SK-N-SH (cell line): ENCODE measurements around the gene ASCC1. TPM values are rescaled to one million over a fixed set of nuclear protein-coding genes. Genes with fewer than 3 reads are reported as not detected.

ENCODE experiments used
- CTCF ChIA-PET: fragments of 300-600, 350-600 bp; formaldehyde crosslinking; extraction: SDS; loops from one replicate; lab custom pipeline; 2021; lab: Yijun Ruan, JAX
- POLR2A ChIA-PET: fragments of 350-600 bp; sonication (Branson Sonifier 250); formaldehyde crosslinking; extraction: SDS; loops from one replicate; lab custom pipeline; 2020; ENCODE audit warnings: antibody characterized with exemption, inconsistent platforms; lab: Yijun Ruan, JAX
- DNase-seq: peaks from one replicate; pipeline ENCODE4 v3.0.0; 2012
- H2AFZ ChIP-seq: fragments of 200-600 bp; sonication (generic); 2 replicates; pipeline ENCODE4 v1.8.1; 2016; ENCODE audit warnings: antibody characterized with exemption, mild to moderate bottlenecking, low read depth
- H3F3A ChIP-seq: fragments of 200-600 bp; sonication (generic); replicated peaks from 2 replicates; pipeline ENCODE3; 2016; ENCODE audit warnings: antibody characterized with exemption, mild to moderate bottlenecking; ENCODE audit not compliant: insufficient read depth
- H3K27ac ChIP-seq, 2 experiments: fragments of 200-500 bp in 1 of 2; fragments of 200-600 bp in 1 of 2; sonication (Bioruptor generic) in 1 of 2; sonication (generic), shearing (Covaris generic) in 1 of 2; 2 replicates each; pipeline versions ENCODE4 v1.5.1 to v1.6.1; 2014 to 2016; ENCODE audit warnings: low read depth in 2 of 2, inconsistent platforms in 1 of 2, low read length in 1 of 2, mild to moderate bottlenecking in 1 of 2, mixed read lengths in 1 of 2
- H3K27me3 ChIP-seq: fragments of 200-600 bp; sonication (generic), shearing (Covaris generic); 2 replicates; pipeline ENCODE4 v1.6.1; 2016; ENCODE audit warnings: mixed run types; ENCODE audit not compliant: insufficient read depth
- H3K36me3 ChIP-seq, 2 experiments: fragments of 200-500 bp in 1 of 2; fragments of 200-600 bp in 1 of 2; sonication (Bioruptor generic) in 1 of 2; sonication (generic) in 1 of 2; replicated peaks in 1 of 2; 2 replicates each; pipeline versions ENCODE3 to v1.5.1; 2014 to 2016; ENCODE audit warnings: low read length in 1 of 2, mild to moderate bottlenecking in 1 of 2; ENCODE audit not compliant: insufficient read depth in 2 of 2, control insufficient read depth in 1 of 2
- H3K4me1 ChIP-seq, 2 experiments: fragments of 200-500 bp in 1 of 2; fragments of 200-600 bp in 1 of 2; sonication (Bioruptor generic) in 1 of 2; sonication (generic), shearing (Covaris generic) in 1 of 2; 2 replicates each; pipeline versions ENCODE4 v1.5.1 to v1.6.1; 2014 to 2016; ENCODE audit warnings: low read depth in 1 of 2, low read length in 1 of 2, mixed run types in 1 of 2; ENCODE audit not compliant: insufficient read depth in 2 of 2, control insufficient read depth in 1 of 2
- H3K4me2 ChIP-seq: fragments of 200-600 bp; sonication (generic), shearing (Covaris generic); 2 replicates; pipeline ENCODE4 v1.6.1; 2017; ENCODE audit warnings: mixed run types
- H3K4me3 ChIP-seq, 2 experiments: fragments of 200-500 bp in 1 of 2; fragments of 200-600 bp in 1 of 2; sonication (Bioruptor generic) in 1 of 2; sonication (generic), shearing (Covaris generic) in 1 of 2; 2 replicates each; pipeline versions ENCODE4 v1.5.1 to v1.8.1; 2014 to 2016; ENCODE audit warnings: low read depth in 2 of 2, inconsistent platforms in 1 of 2, low read length in 1 of 2, mild to moderate bottlenecking in 1 of 2, mixed read lengths in 1 of 2, moderate library complexity in 1 of 2
- H3K79me2 ChIP-seq: fragments of 200-600 bp; sonication (generic); 2 replicates; pipeline ENCODE4 v1.8.1; 2017; ENCODE audit warnings: mild to moderate bottlenecking; ENCODE audit not compliant: insufficient read depth
- H3K9ac ChIP-seq: fragments of 200-600 bp; sonication (generic); 2 replicates; pipeline ENCODE4 v1.6.1; 2017; ENCODE audit warnings: mixed run types
- H3K9me2 ChIP-seq: fragments of 200-600 bp; sonication (generic); 2 replicates; pipeline ENCODE4 v1.6.1; 2017; ENCODE audit warnings: mixed run types
- H3K9me3 ChIP-seq: fragments of 200-600 bp; sonication (generic); 2 replicates; pipeline ENCODE4 v1.6.1; 2017; ENCODE audit warnings: mixed run types, mild to moderate bottlenecking, moderate library complexity
- H4K20me1 ChIP-seq: fragments of 200-600 bp; sonication (generic); 2 replicates; pipeline ENCODE4 v1.6.1; 2017; ENCODE audit warnings: mild to moderate bottlenecking, mixed run types; ENCODE audit not compliant: insufficient read depth
- CHD2 ChIP-seq: fragments of 150-350 bp; IDR thresholded peaks from 2 replicates; pipeline ENCODE4 v1.6.1; 2018; ENCODE audit warnings: low read length; ENCODE audit not compliant: partially characterized antibody
- GATA2 ChIP-seq: sonication (generic); formaldehyde crosslinking; IDR thresholded peaks from 2 replicates; pipeline ENCODE4 v1.5.0; 2020; ENCODE audit warnings: mild to moderate bottlenecking, missing genetic modification reagents
- JUND ChIP-seq: IDR thresholded peaks from 2 replicates; pipeline ENCODE4 v1.4.0; 2012
- MXI1 ChIP-seq: IDR thresholded peaks from 2 replicates; pipeline ENCODE4 v1.6.1; 2012; ENCODE audit warnings: mild to moderate bottlenecking, low read depth, low read length, improper control_type of control experiment
- NFIC ChIP-seq: IDR thresholded peaks from 2 replicates; pipeline ENCODE4 v1.4.0; 2012; ENCODE audit warnings: borderline replicate concordance
- NRF1 ChIP-seq: IDR thresholded peaks from 2 replicates; pipeline ENCODE4 v1.6.1; 2012; ENCODE audit warnings: low read depth, mild to moderate bottlenecking, low read length
- POLR2AphosphoS5 ChIP-seq: IDR thresholded peaks from 2 replicates; pipeline ENCODE4 v1.6.1; 2012; ENCODE audit warnings: low read depth, low read length
- RCOR1 ChIP-seq: fragments of 150-350 bp; IDR thresholded peaks from 2 replicates; pipeline ENCODE4 v1.6.1; 2017; ENCODE audit warnings: antibody characterized with exemption, low read length
- RFX5 ChIP-seq: IDR thresholded peaks from 2 replicates; pipeline ENCODE4 v1.6.1; 2012; ENCODE audit warnings: mild to moderate bottlenecking, improper control_type of control experiment, low read length
- TAF1 ChIP-seq: IDR thresholded peaks from 2 replicates; pipeline ENCODE4 v1.6.1; 2012; ENCODE audit warnings: low read depth, mild to moderate bottlenecking, low read length, moderate library complexity, borderline replicate concordance
- TCF12 ChIP-seq: IDR thresholded peaks from 2 replicates; pipeline ENCODE4 v1.4.0; 2012
- WGBS: methylation state at CpG from one replicate; pipeline ENCODE4 v1.1.6; 2017; ENCODE audit warnings: low lambda C conversion rate; 5-methylcytosine and 5-hydroxymethylcytosine counted together
- polyA plus RNA-seq, 3 experiments: library from polyadenylated mRNA; depleted of rRNA; stranded (reverse); fragments of >200 nt; gene quantifications; 2 replicates each; pipeline ENCODE4 v1.2.3, GENCODE V29; 2012
- TF ChIP-seq, protein P1 (sequence below): fragments of 200-600 bp; sonication (generic); IDR thresholded peaks from 2 replicates; pipeline ENCODE4 v1.6.1; 2017; ENCODE audit warnings: antibody characterized with exemption, mild to moderate bottlenecking, moderate library complexity

The ASCC1 gene
- polyA plus RNA-seq, 1 of the 3 experiments (the other 2 are of a cell fraction), result 15.0 TPM

GRCh38 chr10:72206511-72207229 lies 9.4 kb downstream of the ASCC1 start:
- no peak overlapping the region for H3K4me3 ChIP-seq
- H3K27me3 ChIP-seq, result no peaks in the 10 kb centered on the region
- H3K27ac ChIP-seq, result no peak overlapping the region
- no peak for DNase-seq
- H3K9ac ChIP-seq, result no peak overlapping the region
- no peak overlapping the region for H3K4me2 ChIP-seq
- H3K9me2 ChIP-seq, result no peaks in the 10 kb centered on the region
- no peaks in the 10 kb centered on the region; the same call in 1 of the 2 replicates for H3K79me2 ChIP-seq
- H3K36me3 ChIP-seq, result peaks cover 6 to 39% of the 10 kb centered on the region in 2 experiments
- no peak for TF ChIP-seq TAF1
- TF ChIP-seq MXI1, result no peak
- no peak for TF ChIP-seq GATA2 (CRISPR knock-in tag)
- TF ChIP-seq NFIC, result no peak
- H4K20me1 ChIP-seq, result no peaks in the 10 kb centered on the region
- H3K4me1 ChIP-seq, result no peaks in the 10 kb centered on the region
- H3F3A ChIP-seq, result peaks cover 13% of the 10 kb centered on the region
- POLR2A ChIA-PET, result no interaction called here
- 88% methylated on average over 7 of the region's 7 CpGs for WGBS
- CTCF ChIA-PET, result interaction anchor here (1.3 kb wide), 1 partner anchor 158 kb away, joined by 4 read pairs; no protein-coding TSS in a partner anchor
- no peaks in the 10 kb centered on the region for H3K9me3 ChIP-seq
- H2AFZ ChIP-seq, result no peak overlapping the region

- H3K4me2 ChIP-seq, result no peak overlapping the region
- no peaks in the 10 kb centered on the region for H3K9me2 ChIP-seq
- TF ChIP-seq NRF1 (no peak), CHD2 (no peak), GATA2 (CRISPR knock-in tag) (no peak), JUND (no peak), POLR2AphosphoS5 (no peak), RFX5 (no peak), TCF12 (no peak), RCOR1 (no peak), MXI1 (no peak)
- TF ChIP-seq, protein P1, sequence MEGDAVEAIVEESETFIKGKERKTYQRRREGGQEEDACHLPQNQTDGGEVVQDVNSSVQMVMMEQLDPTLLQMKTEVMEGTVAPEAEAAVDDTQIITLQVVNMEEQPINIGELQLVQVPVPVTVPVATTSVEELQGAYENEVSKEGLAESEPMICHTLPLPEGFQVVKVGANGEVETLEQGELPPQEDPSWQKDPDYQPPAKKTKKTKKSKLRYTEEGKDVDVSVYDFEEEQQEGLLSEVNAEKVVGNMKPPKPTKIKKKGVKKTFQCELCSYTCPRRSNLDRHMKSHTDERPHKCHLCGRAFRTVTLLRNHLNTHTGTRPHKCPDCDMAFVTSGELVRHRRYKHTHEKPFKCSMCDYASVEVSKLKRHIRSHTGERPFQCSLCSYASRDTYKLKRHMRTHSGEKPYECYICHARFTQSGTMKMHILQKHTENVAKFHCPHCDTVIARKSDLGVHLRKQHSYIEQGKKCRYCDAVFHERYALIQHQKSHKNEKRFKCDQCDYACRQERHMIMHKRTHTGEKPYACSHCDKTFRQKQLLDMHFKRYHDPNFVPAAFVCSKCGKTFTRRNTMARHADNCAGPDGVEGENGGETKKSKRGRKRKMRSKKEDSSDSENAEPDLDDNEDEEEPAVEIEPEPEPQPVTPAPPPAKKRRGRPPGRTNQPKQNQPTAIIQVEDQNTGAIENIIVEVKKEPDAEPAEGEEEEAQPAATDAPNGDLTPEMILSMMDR, result no peak
- 94% methylated on average over 1 of the region's 1 CpG for WGBS
- no peaks in the 10 kb centered on the region for H3K27me3 ChIP-seq
- H3K4me3 ChIP-seq, result no peak overlapping the region
- no peaks in the 10 kb centered on the region for H4K20me1 ChIP-seq
- H3K9me3 ChIP-seq, result no peaks in the 10 kb centered on the region
- no peak overlapping the region for H3K27ac ChIP-seq
- DNase-seq, result no peak
- ChIA-PET CTCF (no interaction called here), POLR2A (interaction anchor here (1.7 kb wide), 1 partner anchor 69 kb away, joined by 4 read pairs; the partner anchor contains the start of gene DDIT4)
- no peaks in the 10 kb centered on the region; the same call in 1 of the 2 replicates for H3K79me2 ChIP-seq
- no peaks in the 10 kb centered on the region for H3K4me1 ChIP-seq
- H3K36me3 ChIP-seq, result peaks cover 6 to 50% of the 10 kb centered on the region in 2 experiments
- no peak overlapping the region for H2AFZ ChIP-seq
- H3F3A ChIP-seq, result peaks cover 13% of the 10 kb centered on the region
- no peak overlapping the region for H3K9ac ChIP-seq
Measured at GRCh38 chr10:72204724-72205123, 11.4 kb downstream of the ASCC1 start.
